GM21717 (cell line): ENCODE data around the gene F12.

Experiments
- ATAC-seq: cut with Tn5 transposase; IDR thresholded peaks from one replicate; pipeline ENCODE4 v1.9.1; 2021; ENCODE audit warnings: mild to moderate bottlenecking, moderate library complexity; ENCODE audit not compliant: unreplicated experiment

The F12 gene

GRCh38 chr5:177409043-177409801 lies at the start of gene F12:
Gene F12, minus strand, starts transcription at chr5:177409564. Its CDS starts 37 bp downstream, at chr5:177409527.
- no peak for ATAC-seq

GRCh38 chr5:177458912-177459350 lies 49.6 kb upstream of the F12 start:
- no peak for ATAC-seq

GRCh38 chr5:177457852-177458681 lies 48.7 kb upstream of the F12 start:
- no peak for ATAC-seq

GRCh38 chr5:177456976-177457851 lies 47.9 kb upstream of the F12 start:
- peak; percentile 37 for ATAC-seq

- no peak for ATAC-seq
Measured at GRCh38 chr5:177456591-177456964, 47.2 kb upstream of the F12 start.

- peak; percentile 34 for ATAC-seq
Measured at GRCh38 chr5:177455661-177456590, 46.6 kb upstream of the F12 start.

- peak; percentile 40 for ATAC-seq
Measured at GRCh38 chr5:177455036-177455660, 45.8 kb upstream of the F12 start.

- peak; percentile 41 for ATAC-seq
Measured at GRCh38 chr5:177454397-177455035, 45.2 kb upstream of the F12 start.

GRCh38 chr5:177453852-177454396 lies 44.6 kb upstream of the F12 start:
- ATAC-seq, result peak; percentile 2

GRCh38 chr5:177452688-177453638 lies 43.6 kb upstream of the F12 start:
- no peak for ATAC-seq

GRCh38 chr5:177450667-177451424 lies 41.5 kb upstream of the F12 start:
- no peak for ATAC-seq

- ATAC-seq, result no peak
Measured at GRCh38 chr5:177449140-177450061, 40.0 kb upstream of the F12 start.

- ATAC-seq, result no peak
Measured at GRCh38 chr5:177448244-177448950, 39.0 kb upstream of the F12 start.

GRCh38 chr5:177447611-177448243 lies 38.4 kb upstream of the F12 start:
- ATAC-seq, result no peak
